Astrocyte (in vitro differentiated cells and primary cell): ENCODE measurements around the gene FOLR2. TPM values are rescaled to one million over a fixed set of nuclear protein-coding genes. Genes with fewer than 3 reads are reported as not detected.

Experiments used
- DNase-seq: peaks from one replicate; pipeline ENCODE4 v3.0.0-alpha.2; 2010; ENCODE audit warnings: low read depth
- FAIRE-seq: peaks from 2 replicates; lab custom pipeline; 2011; peaks lifted over from hg19 to GRCh38; lab: Jason Lieb, UNC
- H2AFZ ChIP-seq: 2 replicates; pipeline ENCODE4 v1.6.0; 2012; ENCODE audit warnings: low read depth, low read length, inconsistent platforms
- H3K27ac ChIP-seq: 2 replicates; pipeline ENCODE4 v1.5.1; 2011; ENCODE audit warnings: low read depth, low read length, inconsistent platforms
- H3K27me3 ChIP-seq: 2 replicates; pipeline ENCODE4 v1.6.0; 2011; ENCODE audit warnings: low read length, inconsistent platforms; ENCODE audit not compliant: insufficient read depth
- H3K36me3 ChIP-seq: 2 replicates; pipeline ENCODE4 v1.5.1; 2011; ENCODE audit warnings: low read length, inconsistent platforms; ENCODE audit not compliant: insufficient read depth
- H3K4me1 ChIP-seq: 2 replicates; pipeline ENCODE4 v1.5.1; 2011; ENCODE audit warnings: low read length, inconsistent platforms; ENCODE audit not compliant: insufficient read depth
- H3K4me2 ChIP-seq: 2 replicates; pipeline ENCODE4 v1.6.0; 2012; ENCODE audit warnings: low read length, inconsistent platforms
- H3K4me3 ChIP-seq: 2 replicates; pipeline ENCODE4 v1.5.1; 2011; ENCODE audit warnings: low read depth, mild to moderate bottlenecking, low read length, inconsistent platforms; ENCODE audit not compliant: insufficient read depth
- H3K79me2 ChIP-seq: 2 replicates; pipeline ENCODE4 v1.6.0; 2012; ENCODE audit warnings: mild to moderate bottlenecking, low read length, inconsistent platforms; ENCODE audit not compliant: insufficient read depth
- H3K9ac ChIP-seq: 2 replicates; pipeline ENCODE4 v1.6.0; 2012; ENCODE audit warnings: mild to moderate bottlenecking, low read length, inconsistent platforms
- H3K9me3 ChIP-seq: 2 replicates; pipeline ENCODE4 v1.5.1; 2012; ENCODE audit warnings: low read depth, mild to moderate bottlenecking, low read length, inconsistent platforms; ENCODE audit not compliant: insufficient read depth
- H4K20me1 ChIP-seq: 2 replicates; pipeline ENCODE4 v1.6.0; 2012; ENCODE audit warnings: low read length, inconsistent platforms; ENCODE audit not compliant: insufficient read depth
- H3K27ac Mint-ChIP-seq: one replicate; pipeline ENCODE4 v1.8.0; 2021; ENCODE audit warnings: mild to moderate bottlenecking, mixed read lengths; ENCODE audit not compliant: unreplicated experiment
- H3K27me3 Mint-ChIP-seq: one replicate; pipeline ENCODE4 v1.8.0; 2021; ENCODE audit warnings: low read depth, mixed read lengths; ENCODE audit not compliant: unreplicated experiment
- H3K36me3 Mint-ChIP-seq: one replicate; pipeline ENCODE4 v1.8.0; 2021; ENCODE audit warnings: low read depth, mixed read lengths; ENCODE audit not compliant: unreplicated experiment
- H3K4me1 Mint-ChIP-seq: one replicate; pipeline ENCODE4 v1.8.0; 2021; ENCODE audit warnings: low read depth, mixed read lengths; ENCODE audit not compliant: unreplicated experiment
- H3K4me3 Mint-ChIP-seq: one replicate; pipeline ENCODE4 v1.8.0; 2021; ENCODE audit warnings: mild to moderate bottlenecking, moderate library complexity, mixed read lengths; ENCODE audit not compliant: unreplicated experiment
- H3K9me3 Mint-ChIP-seq: one replicate; pipeline ENCODE4 v1.8.0; 2021; ENCODE audit warnings: mild to moderate bottlenecking, mixed read lengths; ENCODE audit not compliant: unreplicated experiment
- CTCF ChIP-seq: IDR thresholded peaks from 2 replicates; pipeline ENCODE4 v1.5.1; 2011; ENCODE audit warnings: low read depth, mild to moderate bottlenecking, inconsistent platforms, low read length, moderate library complexity; ENCODE audit not compliant: insufficient read depth
- EZH2 ChIP-seq: IDR thresholded peaks from 2 replicates; pipeline ENCODE4 v1.6.1; 2012; ENCODE audit warnings: mild to moderate bottlenecking, low read length, inconsistent platforms; ENCODE audit not compliant: insufficient read depth
- total RNA-seq: library from RNA; stranded (reverse); gene quantifications from 2 replicates; pipeline ENCODE4 v1.2.1, GENCODE V29; 2021

Gene FOLR2
- total RNA-seq, 1 donor from 2014 or later: not detected

- Histone ChIP-seq H3K4me3 (no peak overlapping the region), H3K9ac (no peak overlapping the region), H4K20me1 (peaks cover 16% of the 10 kb centered on the region), H3K9me3 (no peaks in the 10 kb centered on the region), H3K4me2 (no peak overlapping the region), H3K36me3 (no peaks in the 10 kb centered on the region), H3K79me2 (peaks cover 26% of the 10 kb centered on the region), H3K27me3 (peaks cover 9% of the 10 kb centered on the region), H2AFZ (no peak overlapping the region), H3K4me1 (peaks cover 11% of the 10 kb centered on the region), H3K27ac (no peak overlapping the region)
- H3K36me3 Mint-ChIP-seq: no peaks in the 10 kb centered on the region
- H3K27ac Mint-ChIP-seq: no peak overlapping the region
- H3K9me3 Mint-ChIP-seq: no peaks in the 10 kb centered on the region
- no peak for DNase-seq
- TF ChIP-seq CTCF (no peak), EZH2 (no peak)
- H3K4me3 Mint-ChIP-seq: no peak overlapping the region
- peaks cover 11% of the 10 kb centered on the region for H3K4me1 Mint-ChIP-seq
- FAIRE-seq: no peak
- peaks cover 24% of the 10 kb centered on the region for H3K27me3 Mint-ChIP-seq
These were observed 4.9 kb downstream of the FOLR2 start for GRCh38 chr11:72221386-72222075.

- H3K9me3 Mint-ChIP-seq: no peaks in the 10 kb centered on the region
These were observed 5.7 kb downstream of the FOLR2 start for GRCh38 chr11:72222106-72222891.

More at GRCh38 chr11:72222106-72222891, 5.7 kb downstream of the FOLR2 start:
- FAIRE-seq (no peak), DNase-seq (no peak)
- Histone ChIP-seq H3K27ac (no peak overlapping the region), H4K20me1 (peaks cover 23% of the 10 kb centered on the region), H3K4me3 (peak overlapping the region; percentile 88), H3K79me2 (peaks cover 34% of the 10 kb centered on the region), H3K9ac (peak overlapping the region; percentile 90), H3K9me3 (no peaks in the 10 kb centered on the region), H3K27me3 (peaks cover 8% of the 10 kb centered on the region), H3K4me2 (peak overlapping the region; percentile 98), H2AFZ (peak overlapping the region; percentile 74), H3K4me1 (peaks cover 17% of the 10 kb centered on the region), H3K36me3 (no peaks in the 10 kb centered on the region)
- H3K36me3 Mint-ChIP-seq: no peaks in the 10 kb centered on the region
- H3K4me3 Mint-ChIP-seq: peak overlapping the region; percentile 85
- TF ChIP-seq EZH2 (no peak), CTCF (no peak)
- peaks cover 16% of the 10 kb centered on the region for H3K27me3 Mint-ChIP-seq
- peaks cover 16% of the 10 kb centered on the region for H3K4me1 Mint-ChIP-seq
- H3K27ac Mint-ChIP-seq: peak overlapping the region; percentile 75
